T-helper 2 cell (primary cell): Measurements from ENCODE around the gene TMEM178A.

Experiments
- DNase-seq, 5 experiments: peaks; one replicate each; pipeline versions ENCODE4 v3.0.0 to v3.0.0-alpha.2; 2012 to 2022

The TMEM178A gene

DNA sequence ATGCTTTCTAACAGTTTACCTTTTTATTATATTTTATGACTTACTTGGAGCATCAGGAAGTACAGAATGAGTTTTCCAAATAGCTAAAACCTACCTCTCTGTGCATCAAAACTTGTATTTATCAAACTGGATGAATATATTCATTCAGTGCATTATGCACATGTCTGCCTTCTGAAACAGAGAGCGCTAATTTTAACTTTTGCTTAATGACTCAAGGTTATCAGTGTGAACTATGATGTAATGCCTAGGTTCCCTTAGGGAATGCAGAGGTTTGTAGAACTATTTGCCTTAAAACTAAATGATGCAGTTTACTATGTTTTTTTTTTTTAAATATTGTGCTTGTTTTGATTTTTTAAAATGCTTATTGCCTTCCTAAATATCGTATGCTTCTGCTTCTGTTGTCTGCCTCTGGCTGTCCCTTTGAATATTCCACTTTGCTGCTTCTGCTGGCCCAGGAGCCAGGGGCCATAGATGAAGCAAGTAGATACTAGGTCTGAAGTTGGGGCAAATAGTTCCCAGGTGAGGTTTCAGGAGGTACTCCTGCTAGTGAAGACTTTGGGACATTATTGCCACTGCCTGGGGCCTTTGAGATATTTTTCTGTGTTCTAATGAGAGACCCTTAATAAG lies 16.5 kb downstream of the TMEM178A start:
- DNase-seq = no peak

DNA sequence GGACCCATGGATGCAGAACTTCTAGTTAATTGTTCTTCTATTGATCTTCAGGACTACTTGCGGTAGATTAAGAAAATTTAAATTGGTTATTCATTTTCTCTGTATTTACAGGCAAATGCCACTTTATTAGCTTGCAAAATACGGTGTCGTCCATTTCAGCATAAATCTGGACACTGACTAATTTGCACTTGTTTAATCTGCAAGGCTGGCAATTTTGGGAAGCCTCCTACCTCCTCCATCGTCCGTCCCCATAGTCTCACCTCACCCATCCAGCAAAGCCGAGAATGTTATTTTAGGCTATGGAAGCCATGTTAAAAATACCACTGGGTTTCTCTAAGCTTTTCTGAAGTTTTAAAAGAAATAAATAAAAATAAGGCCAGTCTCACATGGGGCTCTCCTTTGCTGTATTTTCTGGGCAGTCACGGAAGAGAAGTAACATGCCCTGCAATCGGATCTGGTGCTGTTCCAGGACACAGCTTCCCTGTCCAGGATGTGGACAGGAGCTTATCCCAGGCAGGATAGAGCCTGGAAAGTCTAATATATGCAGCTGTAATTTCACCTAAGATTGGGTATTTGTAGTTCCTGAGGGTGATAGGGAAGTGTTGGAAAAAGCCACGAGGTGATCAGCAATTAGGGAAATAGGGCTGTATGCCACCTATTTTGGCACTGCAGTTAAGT lies 17.4 kb downstream of the TMEM178A start:
- DNase-seq = no peak

DNA sequence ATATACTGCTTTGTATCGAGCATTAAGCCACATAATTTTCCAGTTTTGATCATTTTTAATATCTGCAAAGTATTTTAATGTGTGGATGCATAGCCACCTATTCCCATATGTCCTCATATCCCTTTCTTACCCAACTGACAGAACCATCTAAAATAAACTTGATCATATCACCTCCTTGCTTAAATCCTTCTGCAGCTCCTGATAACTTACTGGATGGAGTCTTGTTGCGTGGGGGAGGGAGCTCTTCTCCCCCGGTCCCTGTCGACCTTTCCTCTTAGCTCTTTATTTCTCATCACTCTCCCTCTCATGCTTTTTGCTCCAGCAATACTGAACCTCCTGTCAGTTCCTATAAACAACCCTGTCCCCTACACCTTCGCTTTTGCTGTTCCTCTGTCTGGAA lies 18.7 kb downstream of the TMEM178A start:
- no peak for DNase-seq

DNA sequence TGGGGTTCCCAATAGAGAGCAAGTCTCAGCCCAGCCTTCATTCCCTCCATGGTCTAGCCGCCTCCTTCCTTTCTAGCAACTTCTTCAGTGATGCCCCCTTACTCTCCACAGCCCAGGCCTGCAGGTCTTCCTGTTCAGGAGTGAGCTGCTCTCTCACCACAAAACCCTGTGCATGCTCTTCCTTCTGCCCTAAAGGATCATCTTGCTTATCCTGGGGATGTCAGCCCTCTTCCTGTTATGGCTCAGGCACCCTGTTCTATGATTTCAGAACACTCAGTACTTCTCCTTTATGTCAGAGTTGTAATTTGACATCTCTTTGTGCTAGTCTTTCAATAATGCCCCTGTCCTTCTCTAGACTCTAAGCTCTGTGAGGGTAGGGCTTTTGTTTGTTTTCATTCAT lies 19.4 kb downstream of the TMEM178A start:
- DNase-seq = no peak

DNA sequence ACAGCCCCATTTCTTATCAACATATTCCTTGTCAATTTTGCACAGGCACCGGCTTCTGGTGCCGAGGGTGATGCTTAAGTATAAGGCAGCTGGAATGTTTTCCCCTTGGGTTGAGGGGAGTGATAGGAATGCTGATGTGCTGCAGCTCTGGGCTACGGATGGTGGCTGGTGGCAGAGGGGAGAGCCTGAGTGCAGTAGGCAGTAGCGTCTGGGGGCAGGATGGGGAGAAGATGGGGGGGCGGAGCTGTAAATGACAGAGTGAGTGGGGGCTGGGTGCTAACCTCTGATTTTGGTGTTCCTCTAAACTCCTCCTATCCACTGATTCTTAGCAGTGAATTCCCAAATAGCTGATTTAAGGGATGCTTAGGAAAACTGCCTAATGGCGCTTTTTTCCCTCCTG lies 20.7 kb downstream of the TMEM178A start:
- no peak for DNase-seq

DNA sequence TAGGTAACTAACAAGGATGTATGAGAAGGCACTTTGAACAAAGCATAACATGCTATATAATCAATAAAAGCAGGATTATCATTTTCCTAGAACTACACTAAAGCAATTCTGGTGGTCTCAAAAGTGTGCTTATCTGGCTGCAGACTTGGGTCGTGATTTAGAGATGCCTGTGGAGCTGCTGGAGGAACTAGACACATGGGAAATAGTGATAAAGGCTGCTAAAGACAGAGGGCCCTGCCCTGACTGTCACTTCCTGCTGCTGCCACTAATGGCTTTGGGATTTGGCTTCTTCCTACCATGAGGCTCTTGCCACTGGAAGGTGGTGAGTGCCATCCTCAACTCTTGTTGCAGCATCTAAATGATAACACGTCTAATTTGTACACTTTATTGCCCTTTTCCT lies 22.5 kb downstream of the TMEM178A start:
- no peak for DNase-seq

DNA sequence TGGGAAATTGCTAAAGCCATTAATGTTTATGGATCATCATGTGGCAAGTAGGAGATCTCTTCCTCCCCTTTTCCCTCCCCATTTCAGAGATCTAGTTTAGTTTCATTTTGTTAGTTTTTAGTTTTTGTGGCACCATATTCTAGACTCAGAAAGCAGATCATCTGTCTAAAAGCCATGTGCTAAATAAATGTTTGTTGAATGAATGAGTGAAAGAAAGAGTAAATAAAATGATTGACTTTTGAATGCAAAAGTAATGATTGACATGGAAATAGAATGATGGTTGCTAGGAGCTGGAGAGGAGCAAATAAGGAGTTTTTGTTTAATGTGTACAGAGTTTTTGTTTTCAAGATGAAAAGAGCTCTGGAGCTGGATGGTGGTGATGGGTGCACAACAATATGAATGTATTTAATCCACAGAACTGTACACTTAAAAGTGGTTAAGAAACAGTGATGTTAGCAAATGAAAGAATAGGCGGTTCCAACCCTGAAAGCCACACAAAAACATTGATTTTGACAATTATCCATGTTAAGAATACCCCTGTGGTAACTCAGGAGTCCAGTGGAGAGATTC lies 23.6 kb downstream of the TMEM178A start:
- no peak for DNase-seq

DNA sequence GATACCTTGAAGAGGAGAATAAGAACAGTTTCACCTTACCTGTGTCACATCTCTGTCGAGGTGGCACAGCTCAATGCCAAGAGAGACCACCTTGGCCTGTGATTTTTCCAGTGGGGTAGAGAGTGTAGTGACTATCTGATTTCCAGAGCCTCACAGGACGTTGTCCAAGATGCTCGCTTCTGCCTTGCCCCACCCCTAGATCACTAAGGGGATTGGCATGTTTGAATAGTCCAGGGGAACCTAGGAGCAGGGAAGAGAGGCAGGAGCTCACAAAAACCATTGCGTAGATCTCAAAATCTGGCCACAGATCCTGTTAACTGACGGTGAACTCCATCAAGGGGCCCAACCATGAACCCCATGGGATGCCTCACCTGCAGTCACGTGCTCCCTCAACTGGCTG lies 24.2 kb downstream of the TMEM178A start:
- no peak for DNase-seq

DNA sequence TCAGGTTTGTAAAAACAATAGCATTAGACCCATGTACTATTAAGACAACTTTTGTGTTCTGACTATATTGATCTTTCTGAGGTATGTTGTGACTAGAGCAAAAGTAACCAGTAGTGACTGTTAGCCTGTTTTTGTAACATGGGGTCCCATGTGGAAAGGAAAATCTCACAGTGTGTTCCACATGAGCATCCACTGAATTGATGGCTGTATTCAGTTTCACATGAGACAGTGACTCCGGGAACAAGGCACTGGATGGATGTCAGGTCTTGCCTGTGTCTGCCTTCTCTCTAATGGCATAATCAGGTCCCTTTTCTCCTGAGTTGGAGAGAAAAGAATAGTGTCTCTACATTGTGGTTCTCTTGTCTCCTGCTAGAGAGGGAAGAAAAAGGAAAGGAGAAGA lies 27.5 kb downstream of the TMEM178A start:
- DNase-seq = no peak

DNA sequence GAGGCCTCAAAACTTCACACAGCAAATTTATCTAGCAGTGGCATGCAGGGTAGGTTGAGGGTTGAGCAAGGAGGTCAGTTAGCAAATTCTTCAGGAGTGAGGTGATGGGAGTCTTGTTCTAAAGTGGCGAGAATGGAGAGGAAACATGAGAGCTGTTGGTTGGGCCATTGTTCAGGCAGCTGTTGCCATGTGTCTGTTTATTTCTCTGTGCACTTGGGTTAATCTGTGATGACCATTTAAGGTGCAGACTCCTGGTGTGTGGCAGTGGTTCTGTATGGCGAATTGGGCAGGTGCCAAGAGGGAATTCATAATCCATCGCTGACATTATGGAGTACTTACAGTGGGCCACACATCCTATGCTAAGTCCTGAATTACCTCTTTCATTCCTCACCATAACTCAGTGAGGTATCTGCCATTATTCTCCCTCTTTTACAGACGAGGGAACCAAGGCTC lies 30.4 kb downstream of the TMEM178A start:
- DNase-seq = no peak

DNA sequence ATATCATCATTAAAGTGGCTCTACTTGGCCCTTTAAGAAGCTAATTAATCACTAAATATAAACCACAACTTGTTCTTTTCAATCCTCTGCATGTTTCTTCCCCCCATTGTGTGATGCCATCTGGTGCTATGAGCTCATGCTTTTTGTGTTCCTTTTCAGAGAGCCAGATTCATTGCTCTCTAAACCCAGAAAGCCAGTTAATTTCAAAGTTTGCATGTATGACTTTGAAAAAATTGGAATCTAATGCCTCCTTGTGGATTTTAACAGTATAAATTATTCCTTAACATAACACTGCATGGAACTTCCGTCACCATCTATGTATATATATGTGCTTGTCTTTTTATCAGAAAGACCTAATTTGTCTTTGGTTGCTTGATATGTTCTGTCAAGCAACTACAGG lies 31.1 kb downstream of the TMEM178A start:
- no peak for DNase-seq

DNA sequence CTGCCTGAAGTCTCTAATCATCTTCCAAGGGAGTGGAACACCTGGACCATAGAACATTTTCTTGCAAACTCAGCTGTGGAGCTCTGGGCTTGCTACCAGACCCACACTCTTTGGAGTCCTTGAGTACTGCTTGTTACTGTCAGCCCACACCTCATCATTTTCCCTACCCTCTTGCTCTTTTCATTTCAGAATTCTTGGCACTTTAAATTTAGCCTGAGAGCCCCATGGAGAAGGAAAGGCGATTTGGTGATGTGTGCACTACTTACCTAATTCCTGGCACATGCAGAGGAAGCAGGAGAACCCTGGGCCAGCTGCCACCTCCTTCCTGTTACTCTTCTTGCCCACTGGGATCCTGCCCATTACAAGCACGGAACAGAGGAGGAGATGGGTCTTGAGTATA lies 31.7 kb downstream of the TMEM178A start:
- DNase-seq = no peak

DNA sequence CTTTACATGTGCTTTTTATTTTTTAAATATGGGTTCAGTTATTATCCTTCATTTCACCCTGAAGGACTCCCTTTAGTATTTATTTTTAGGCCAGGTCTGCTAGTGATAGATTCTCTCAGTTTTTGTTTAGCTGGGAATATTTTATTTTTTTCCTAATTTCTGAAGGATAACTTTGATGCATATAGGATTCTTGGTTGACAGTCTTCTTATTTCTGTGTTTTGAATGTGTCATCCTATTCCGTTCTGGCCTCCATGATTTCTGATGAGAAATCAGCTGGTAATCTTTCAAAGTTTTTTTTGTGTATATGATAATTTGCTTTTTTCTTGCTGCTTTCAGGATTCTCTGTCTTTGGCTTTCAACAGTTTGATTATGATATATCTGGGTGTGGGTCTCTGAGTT lies 35.4 kb downstream of the TMEM178A start:
- DNase-seq = no peak

DNA sequence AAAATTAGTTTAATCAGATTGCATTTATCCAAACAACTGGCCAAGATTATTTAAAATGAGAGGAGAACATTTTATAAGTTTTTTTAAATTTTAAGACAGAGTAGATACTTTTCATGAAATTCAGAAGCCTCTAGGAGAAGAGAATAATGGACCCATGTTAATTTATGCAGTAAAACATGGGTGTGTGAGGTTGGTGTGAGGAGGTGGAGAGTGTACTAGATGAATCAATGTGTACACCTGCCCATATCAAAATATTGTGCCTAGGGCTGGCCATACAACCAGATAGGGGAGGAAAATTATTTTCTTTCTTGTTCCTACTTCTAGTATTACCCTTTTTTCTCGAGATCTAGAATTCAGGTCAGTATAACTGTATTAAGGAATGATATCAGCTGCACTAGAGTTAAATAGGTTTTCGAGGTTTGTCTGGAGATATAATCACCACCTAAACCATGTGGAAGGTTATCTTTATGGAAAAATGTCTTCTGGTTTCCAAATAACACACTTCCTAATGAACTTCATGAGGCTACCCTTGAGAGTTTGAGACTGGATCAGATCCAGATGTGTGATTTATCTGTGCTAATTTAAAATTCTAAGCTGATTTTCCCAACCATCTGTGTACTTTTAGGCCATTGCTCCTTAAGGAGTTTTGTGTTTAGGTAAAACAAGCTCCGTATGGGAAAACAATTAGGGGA lies 37.6 kb downstream of the TMEM178A start:
- no peak for DNase-seq

DNA sequence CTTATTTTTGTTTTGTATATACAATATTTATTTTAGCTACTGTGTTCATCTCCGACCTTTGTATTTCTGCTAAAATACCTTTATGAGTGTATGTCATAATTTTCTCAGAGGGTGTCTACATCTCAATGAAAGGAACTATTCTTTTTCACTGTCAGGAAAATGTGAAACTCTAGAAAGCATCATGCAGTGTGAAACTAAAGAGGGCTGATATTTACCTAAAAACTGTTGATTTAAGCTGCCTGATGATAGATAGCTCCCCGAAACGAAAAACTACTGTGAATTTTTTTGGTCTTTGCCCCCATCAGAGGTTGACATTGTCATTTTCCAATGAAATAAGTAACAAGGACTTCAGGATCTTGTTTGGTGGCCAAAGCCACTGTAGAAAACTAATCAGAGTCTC lies 38.8 kb downstream of the TMEM178A start:
- DNase-seq = no peak

DNA sequence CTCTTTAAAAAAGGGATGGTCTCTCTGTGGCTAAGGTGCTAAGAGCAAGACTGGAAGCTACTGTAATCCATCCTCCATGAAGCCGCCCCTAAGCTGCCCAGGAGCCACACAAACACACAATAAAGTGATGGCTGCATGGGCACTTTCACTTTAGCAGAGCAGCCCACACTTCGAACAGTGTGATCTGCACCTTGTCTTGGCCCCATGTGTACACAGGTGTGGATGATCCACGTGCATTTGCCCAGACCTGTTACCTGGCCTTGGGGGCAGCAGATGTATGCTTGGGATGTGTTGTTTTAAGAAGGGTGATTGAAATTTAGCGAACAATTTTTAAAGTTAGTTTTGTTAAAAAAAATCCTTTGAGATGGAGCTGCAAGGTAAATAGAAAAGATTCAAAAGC lies 39.9 kb downstream of the TMEM178A start:
- no peak for DNase-seq

DNA sequence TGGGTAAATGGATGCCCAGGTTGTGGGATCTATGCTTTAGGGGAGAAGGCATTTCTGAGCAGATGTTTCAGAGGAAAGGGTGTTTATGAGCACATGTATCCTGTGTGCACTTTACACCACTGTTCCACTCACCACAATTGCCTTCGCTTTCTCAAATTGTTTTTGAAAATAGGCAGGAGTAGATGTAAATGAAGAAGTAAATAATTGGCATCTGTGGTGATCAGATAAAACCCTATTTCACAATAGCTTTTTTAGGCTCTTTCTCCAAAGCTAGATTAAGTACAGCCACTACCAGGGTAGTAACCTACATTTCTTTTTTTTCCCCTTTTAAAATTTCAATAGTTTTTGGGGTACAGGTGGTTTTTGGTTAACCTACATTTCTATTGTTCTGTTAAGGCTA lies 40.6 kb downstream of the TMEM178A start:
- no peak for DNase-seq

DNA sequence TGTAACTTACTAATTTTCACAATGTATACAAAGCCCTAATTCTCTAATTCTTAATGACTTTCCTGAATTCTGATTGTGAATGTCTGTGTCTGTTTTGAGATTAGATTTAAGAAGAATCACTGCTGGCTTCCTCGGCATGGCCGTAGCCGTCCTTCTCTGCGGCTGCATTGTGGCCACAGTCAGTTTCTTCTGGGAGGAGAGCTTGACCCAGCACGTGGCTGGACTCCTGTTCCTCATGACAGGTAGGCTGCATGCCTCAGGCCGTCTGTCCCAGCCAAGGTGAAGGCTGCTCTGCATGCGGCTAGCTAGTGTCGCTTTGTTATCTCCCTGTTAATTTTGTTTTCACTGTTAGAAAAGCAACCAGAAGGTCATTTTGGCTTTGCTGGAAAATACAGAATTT lies 41.2 kb downstream of the TMEM178A start:
- no peak for DNase-seq

DNA sequence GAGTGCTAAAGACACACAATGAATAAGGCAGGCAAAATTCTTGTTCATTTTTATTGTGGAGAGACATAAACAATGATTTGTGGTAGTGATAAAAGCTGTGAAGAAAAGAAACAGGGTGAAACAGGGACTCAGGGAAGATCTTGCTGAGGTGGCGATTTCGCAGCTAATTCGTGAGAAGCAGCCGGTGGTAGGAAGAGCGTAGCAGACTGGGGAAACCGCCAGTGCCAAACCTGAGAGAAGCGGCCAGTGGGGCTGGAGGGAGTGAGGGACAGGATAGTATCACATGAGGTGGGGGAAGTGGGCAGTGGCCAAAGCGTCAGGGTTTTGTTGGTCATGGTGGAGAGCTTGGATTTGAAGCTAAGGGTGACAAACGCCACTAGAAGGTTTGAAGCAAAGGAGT lies 42.3 kb downstream of the TMEM178A start:
- DNase-seq = no peak

DNA sequence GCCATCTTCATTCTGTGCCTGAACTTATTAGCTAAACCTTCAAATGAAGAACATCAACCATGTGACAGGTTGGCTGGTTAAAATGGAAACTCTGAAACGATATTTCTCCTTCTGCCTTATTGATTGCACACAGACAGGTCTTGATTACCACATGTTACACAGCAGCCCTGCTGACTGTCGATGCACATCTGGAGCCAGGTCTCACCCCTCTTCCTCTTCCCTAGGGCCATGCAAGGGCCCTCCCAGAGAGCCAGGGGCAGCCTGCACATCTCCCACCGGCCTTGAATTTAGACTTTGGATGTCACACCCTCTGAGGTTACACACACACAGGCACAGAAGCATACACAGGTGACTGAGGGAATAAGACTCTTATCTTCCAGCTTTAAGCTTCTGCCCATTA lies 45.1 kb downstream of the TMEM178A start:
- DNase-seq = no peak

DNA sequence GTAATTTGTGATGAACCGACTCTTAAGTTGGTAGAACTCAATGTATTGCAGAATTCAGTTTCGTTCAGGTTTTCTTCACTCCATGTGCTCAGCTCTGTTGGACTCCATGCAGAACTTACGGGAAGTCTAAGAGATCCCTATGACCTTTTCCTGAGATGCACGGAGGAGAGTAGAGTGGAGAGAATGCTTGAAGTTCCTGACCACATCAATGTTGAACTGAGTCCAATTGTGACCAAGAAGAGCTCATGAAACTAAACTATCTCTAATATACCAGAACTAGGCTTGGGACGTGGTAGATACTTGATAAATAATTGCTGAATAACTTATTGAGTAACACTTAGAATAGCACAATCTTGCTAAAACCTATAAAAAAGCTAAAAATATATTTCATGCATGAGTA lies 47.2 kb downstream of the TMEM178A start:
- no peak for DNase-seq

DNA sequence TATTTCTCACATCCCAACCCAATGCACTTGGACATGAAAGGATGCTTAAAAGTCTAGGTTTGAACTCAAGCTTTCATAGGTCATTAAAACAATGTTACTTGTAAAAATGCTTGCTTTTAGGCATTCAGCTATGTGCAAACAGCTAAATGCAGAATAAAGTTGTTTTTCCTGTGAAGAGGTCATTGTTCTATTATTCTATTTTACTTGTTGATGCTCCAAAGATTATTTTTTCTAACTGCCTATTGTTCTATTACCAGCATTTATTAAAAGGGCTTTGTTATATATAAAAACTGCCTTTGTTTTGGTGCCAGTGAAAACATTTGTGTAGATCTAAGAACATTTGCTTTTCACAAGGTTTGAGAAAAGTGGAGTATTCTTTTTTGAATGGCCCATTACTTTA lies 49.4 kb downstream of the TMEM178A start:
- DNase-seq = no peak

DNA sequence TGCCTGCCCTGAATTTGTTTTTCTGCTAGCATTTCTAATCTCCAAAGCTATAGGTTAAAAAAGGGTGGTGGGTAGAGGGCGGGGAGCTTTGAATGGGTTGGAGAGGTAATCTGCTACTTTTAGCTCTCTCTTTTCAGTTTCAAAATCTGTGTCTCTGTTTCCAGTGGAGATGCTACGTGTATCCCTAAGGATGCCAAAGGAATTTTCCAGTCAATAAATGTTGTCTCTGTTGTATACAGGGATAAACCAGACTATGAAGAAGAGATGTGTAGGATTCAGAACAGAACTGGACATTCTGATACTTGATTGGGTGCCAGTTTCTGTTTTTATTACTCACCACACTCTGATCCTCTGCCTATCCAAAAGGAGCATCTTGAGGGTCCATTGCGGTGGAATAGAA lies 50.1 kb downstream of the TMEM178A start:
- no peak for DNase-seq

DNA sequence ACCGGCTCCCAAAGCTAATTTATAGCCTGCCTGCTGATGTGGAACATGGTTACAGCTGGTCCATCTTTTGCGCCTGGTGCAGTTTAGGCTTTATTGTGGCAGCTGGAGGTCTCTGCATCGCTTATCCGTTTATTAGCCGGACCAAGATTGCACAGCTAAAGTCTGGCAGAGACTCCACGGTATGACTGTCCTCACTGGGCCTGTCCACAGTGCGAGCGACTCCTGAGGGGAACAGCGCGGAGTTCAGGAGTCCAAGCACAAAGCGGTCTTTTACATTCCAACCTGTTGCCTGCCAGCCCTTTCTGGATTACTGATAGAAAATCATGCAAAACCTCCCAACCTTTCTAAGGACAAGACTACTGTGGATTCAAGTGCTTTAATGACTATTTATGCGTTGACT lies 51.4 kb downstream of the TMEM178A start:
- no peak for DNase-seq
